Measurements from ENCODE around the gene POT1. TPM values are rescaled to one million over a fixed set of nuclear protein-coding genes. Genes with fewer than 3 reads are reported as not detected.

Gene POT1
- total RNA-seq, 1 donor from 2014 or later, result 19.4 TPM

- no peaks in the 10 kb centered on the region for H3K4me1 ChIP-seq
- DNase-seq (no peak), ATAC-seq (no peak)
- H3K27ac ChIP-seq, result no peak overlapping the region
- intact Hi-C loops (cut with DNase I), result no loop called here
- H3K27me3 ChIP-seq (ENCODE audit: low read depth), result no peaks in the 10 kb centered on the region
- H3K36me3 ChIP-seq, result no peaks in the 10 kb centered on the region
- no peaks in the 10 kb centered on the region for H3K9me3 ChIP-seq
- no peak overlapping the region for H3K4me3 ChIP-seq
- TF ChIP-seq CTCF (IDR thresholded peaks at IDR 0.05), result no peak
These were observed 118.3 kb downstream of the POT1 start for GRCh38 chr7:124811341-124811740.

GRCh38 chr7:124810605-124811004 lies 119.0 kb downstream of the POT1 start:
- Histone ChIP-seq H3K4me1 (no peaks in the 10 kb centered on the region), H3K27me3 (ENCODE audit: low read depth) (no peaks in the 10 kb centered on the region), H3K9me3 (no peaks in the 10 kb centered on the region), H3K27ac (no peak overlapping the region), H3K4me3 (no peak overlapping the region), H3K36me3 (no peaks in the 10 kb centered on the region)
- no peak for ATAC-seq
- no peak for TF ChIP-seq CTCF (IDR thresholded peaks at IDR 0.05)
- intact Hi-C loops (cut with DNase I), result no loop called here
- no peak for DNase-seq

GRCh38 chr7:124808206-124808605 lies 121.4 kb downstream of the POT1 start:
- intact Hi-C loops (cut with DNase I), result no loop called here
- no peak overlapping the region for H3K27ac ChIP-seq
- H3K4me1 ChIP-seq, result no peaks in the 10 kb centered on the region
- no peak overlapping the region for H3K4me3 ChIP-seq
- H3K9me3 ChIP-seq, result no peaks in the 10 kb centered on the region
- DNase-seq (no peak), ATAC-seq (no peak)
- no peaks in the 10 kb centered on the region for H3K36me3 ChIP-seq
- no peak for TF ChIP-seq CTCF (IDR thresholded peaks at IDR 0.05)
- no peaks in the 10 kb centered on the region for H3K27me3 ChIP-seq (ENCODE audit: low read depth)

GRCh38 chr7:124801330-124801895 lies 128.2 kb downstream of the POT1 start:
- no peak overlapping the region for H3K27ac ChIP-seq
- no peaks in the 10 kb centered on the region for H3K4me1 ChIP-seq
- TF ChIP-seq CTCF (IDR thresholded peaks at IDR 0.05), result no peak
- H3K27me3 ChIP-seq (ENCODE audit: low read depth), result no peaks in the 10 kb centered on the region
- intact Hi-C loops (cut with DNase I), result no loop called here
- DNase-seq (no peak), ATAC-seq (no peak)
- H3K4me3 ChIP-seq, result no peak overlapping the region
- no peaks in the 10 kb centered on the region for H3K36me3 ChIP-seq
- no peaks in the 10 kb centered on the region for H3K9me3 ChIP-seq

- no peak overlapping the region for H3K27ac ChIP-seq
- ATAC-seq (no peak), DNase-seq (no peak)
These were observed 129.2 kb downstream of the POT1 start for GRCh38 chr7:124800386-124800785.

More at GRCh38 chr7:124800386-124800785, 129.2 kb downstream of the POT1 start:
- H3K4me1 ChIP-seq, result no peaks in the 10 kb centered on the region
- TF ChIP-seq CTCF (IDR thresholded peaks at IDR 0.05), result no peak
- no peaks in the 10 kb centered on the region for H3K9me3 ChIP-seq
- intact Hi-C loops (cut with DNase I), result no loop called here
- no peaks in the 10 kb centered on the region for H3K36me3 ChIP-seq
- no peaks in the 10 kb centered on the region for H3K27me3 ChIP-seq (ENCODE audit: low read depth)
- no peak overlapping the region for H3K4me3 ChIP-seq
